ENCODE data around the gene GRM3. TPM values are rescaled to one million over a fixed set of nuclear protein-coding genes. Genes with fewer than 3 reads are reported as not detected.

Gene GRM3
- total RNA-seq, 2 donors from 2014 or later, result not detected

GRCh38 chr7:86837235-86837634 lies 193.5 kb downstream of the GRM3 start:
- H3K4me3 ChIP-seq, result no peak overlapping the region
- no peak for TF ChIP-seq POLR2AphosphoS5 (IDR thresholded peaks at IDR 0.05)
- no peak for TF ChIP-seq CTCF (IDR thresholded peaks at IDR 0.05)
- no peak for TF ChIP-seq POLR2A (IDR thresholded peaks at IDR 0.05)
- intact Hi-C loops (cut with DNase I), result no loop called here
- no peaks in the 10 kb centered on the region for H3K4me1 ChIP-seq (replicated peaks)
- WGBS, result 35% methylated on average over 3 of the region's 3 CpGs
- no peaks in the 10 kb centered on the region for H3K9me3 ChIP-seq
- no peak for DNase-seq (ENCODE audit: low spot score)
- no peaks in the 10 kb centered on the region for H3K36me3 ChIP-seq
- no peak overlapping the region for H3K27ac ChIP-seq
- no peaks in the 10 kb centered on the region for H3K27me3 ChIP-seq (replicated peaks; ENCODE audit: insufficient read depth)

GRCh38 chr7:86844608-86845007 lies 200.9 kb downstream of the GRM3 start:
- DNase-seq (ENCODE audit: low spot score), result no peak
- TF ChIP-seq CTCF (IDR thresholded peaks at IDR 0.05) (no peak), POLR2AphosphoS5 (IDR thresholded peaks at IDR 0.05) (no peak), POLR2A (IDR thresholded peaks at IDR 0.05) (no peak)
- no peaks in the 10 kb centered on the region for H3K36me3 ChIP-seq
- 88% methylated on average over 3 of the region's 3 CpGs for WGBS
- H3K4me3 ChIP-seq, result no peak overlapping the region
- H3K4me1 ChIP-seq (replicated peaks), result no peaks in the 10 kb centered on the region
- no peaks in the 10 kb centered on the region for H3K9me3 ChIP-seq
- intact Hi-C loops (cut with DNase I), result no loop called here
- no peak overlapping the region for H3K27ac ChIP-seq
- no peaks in the 10 kb centered on the region for H3K27me3 ChIP-seq (replicated peaks; ENCODE audit: insufficient read depth)

- WGBS, result 29% methylated on average over 3 of the region's 3 CpGs
- Histone ChIP-seq H3K36me3 (no peaks in the 10 kb centered on the region), H3K27ac (no peak overlapping the region), H3K4me1 (replicated peaks) (no peaks in the 10 kb centered on the region), H3K27me3 (replicated peaks; ENCODE audit: insufficient read depth) (no peaks in the 10 kb centered on the region), H3K9me3 (no peaks in the 10 kb centered on the region), H3K4me3 (no peak overlapping the region)
- TF ChIP-seq POLR2AphosphoS5 (IDR thresholded peaks at IDR 0.05) (no peak), POLR2A (IDR thresholded peaks at IDR 0.05) (no peak), CTCF (IDR thresholded peaks at IDR 0.05) (no peak)
- intact Hi-C loops (cut with DNase I), result no loop called here
- no peak for DNase-seq (ENCODE audit: low spot score)
Observed at GRCh38 chr7:86846494-86847190, 202.9 kb downstream of the GRM3 start.

- Histone ChIP-seq H3K4me3 (no peak overlapping the region), H3K27ac (no peak overlapping the region), H3K4me1 (replicated peaks) (no peaks in the 10 kb centered on the region), H3K27me3 (replicated peaks; ENCODE audit: insufficient read depth) (no peaks in the 10 kb centered on the region), H3K36me3 (no peaks in the 10 kb centered on the region), H3K9me3 (no peaks in the 10 kb centered on the region)
- intact Hi-C loops (cut with DNase I), result no loop called here
- DNase-seq (ENCODE audit: low spot score), result no peak
- WGBS, result 78% methylated on average over 2 of the region's 2 CpGs
- TF ChIP-seq POLR2AphosphoS5 (IDR thresholded peaks at IDR 0.05) (no peak), POLR2A (IDR thresholded peaks at IDR 0.05) (no peak), CTCF (IDR thresholded peaks at IDR 0.05) (no peak)
Observed at GRCh38 chr7:86848226-86848625, 204.5 kb downstream of the GRM3 start.

- intact Hi-C loops (cut with DNase I), result no loop called here
- H3K4me3 ChIP-seq, result no peak overlapping the region
- WGBS, result 44% methylated on average over 3 of the region's 3 CpGs
Observed at GRCh38 chr7:86851566-86851965, 207.9 kb downstream of the GRM3 start.

More at GRCh38 chr7:86851566-86851965, 207.9 kb downstream of the GRM3 start:
- Histone ChIP-seq H3K4me1 (replicated peaks) (no peaks in the 10 kb centered on the region), H3K9me3 (no peaks in the 10 kb centered on the region), H3K36me3 (no peaks in the 10 kb centered on the region), H3K27ac (no peak overlapping the region), H3K27me3 (replicated peaks; ENCODE audit: insufficient read depth) (no peaks in the 10 kb centered on the region)
- DNase-seq (ENCODE audit: low spot score), result no peak
- TF ChIP-seq CTCF (IDR thresholded peaks at IDR 0.05), result no peak
- TF ChIP-seq POLR2AphosphoS5 (IDR thresholded peaks at IDR 0.05), result no peak
- TF ChIP-seq POLR2A (IDR thresholded peaks at IDR 0.05), result no peak
